NT2/D1 (cell line): Measurements from ENCODE around the gene SPACA5.
"Not testable (repeated sequence)": the region's sequence is repeated elsewhere in the genome, so short reads cannot be mapped to it uniquely, and the experiment has no call there.

Source experiments
- SUZ12 ChIP-seq: IDR thresholded peaks from 2 replicates; pipeline ENCODE4 v1.6.1; 2011; ENCODE audit not compliant: insufficient read length, insufficient read depth; ENCODE audit errors: extremely low read depth
- ZNF274 ChIP-seq: IDR thresholded peaks from 2 replicates; pipeline ENCODE4 v1.6.1; 2011; ENCODE audit warnings: mild to moderate bottlenecking, low read depth, low read length

- TF ChIP-seq SUZ12, ZNF274: not testable (repeated sequence)
Observed at GRCh38 chrX:48009445-48009960, 2.7 kb downstream of the SPACA5 start.
